Progenitor cell of endocrine pancreas (in vitro differentiated cells): Measurements from ENCODE around the gene ABCC1. TPM values are rescaled to one million over a fixed set of nuclear protein-coding genes. Genes with fewer than 3 reads are reported as not detected.
"Not testable (repeated sequence)": the region's sequence is repeated elsewhere in the genome, so short reads cannot be mapped to it uniquely, and the experiment has no call there.

Source experiments
- DNase-seq: peaks from one replicate; pipeline ENCODE4 v3.0.0; 2021; ENCODE audit warnings: low spot score; ENCODE audit not compliant: unreplicated experiment
- H3K27ac Mint-ChIP-seq: 2 replicates; pipeline ENCODE4 v1.8.0; 2021; ENCODE audit warnings: mild to moderate bottlenecking, moderate library complexity, mixed read lengths
- H3K27me3 Mint-ChIP-seq: 2 replicates; pipeline ENCODE4 v1.8.0; 2021; ENCODE audit warnings: mixed read lengths
- H3K36me3 Mint-ChIP-seq: 2 replicates; pipeline ENCODE4 v1.8.0; 2022; ENCODE audit warnings: mixed read lengths; ENCODE audit not compliant: insufficient read depth
- H3K4me1 Mint-ChIP-seq: 2 replicates; pipeline ENCODE4 v1.8.0; 2021; ENCODE audit warnings: low read depth, mixed read lengths
- H3K4me3 Mint-ChIP-seq: 2 replicates; pipeline ENCODE4 v1.8.0; 2021; ENCODE audit warnings: low read depth, mild to moderate bottlenecking, moderate library complexity, mixed read lengths
- H3K9me3 Mint-ChIP-seq: 2 replicates; pipeline ENCODE4 v1.8.0; 2021; ENCODE audit warnings: low read depth, mixed read lengths
- CTCF ChIP-seq: fragments of 200-600 bp; sonication (generic); IDR thresholded peaks from one replicate; pipeline ENCODE4 v1.5.0; 2021; ENCODE audit warnings: antibody characterized with exemption, mild to moderate bottlenecking; ENCODE audit not compliant: unreplicated experiment
- total RNA-seq: library from RNA; stranded (reverse); gene quantifications from 2 replicates; pipeline ENCODE4 v1.2.1, GENCODE V29; 2021

Gene ABCC1
- total RNA-seq, 1 donor from 2014 or later, result 47.2 TPM

- no peak overlapping the region for H3K4me3 Mint-ChIP-seq
- no peaks in the 10 kb centered on the region for H3K4me1 Mint-ChIP-seq
- no peak for TF ChIP-seq CTCF
- H3K27ac Mint-ChIP-seq, result no peak overlapping the region
- H3K9me3 Mint-ChIP-seq, result peaks cover 4% of the 10 kb centered on the region
- H3K36me3 Mint-ChIP-seq, result no peaks in the 10 kb centered on the region
- DNase-seq, result no peak
- no peaks in the 10 kb centered on the region for H3K27me3 Mint-ChIP-seq
Observed at GRCh38 chr16:15933781-15934180, 15.6 kb upstream of the ABCC1 start.

- no peak for TF ChIP-seq CTCF
- Mint-ChIP-seq H3K4me3 (no peak overlapping the region), H3K27me3 (no peaks in the 10 kb centered on the region), H3K27ac (no peak overlapping the region), H3K4me1 (no peaks in the 10 kb centered on the region), H3K36me3 (no peaks in the 10 kb centered on the region), H3K9me3 (peaks cover 4% of the 10 kb centered on the region)
- DNase-seq, result no peak
Observed at GRCh38 chr16:15934991-15935390, 14.4 kb upstream of the ABCC1 start.

- not testable (repeated sequence) for H3K4me1 Mint-ChIP-seq, H3K9me3 Mint-ChIP-seq, DNase-seq, H3K27ac Mint-ChIP-seq, H3K4me3 Mint-ChIP-seq, H3K27me3 Mint-ChIP-seq, H3K36me3 Mint-ChIP-seq
Observed at GRCh38 chr16:15936809-15937208, 12.6 kb upstream of the ABCC1 start.

- Mint-ChIP-seq H3K27me3 (no peaks in the 10 kb centered on the region), H3K4me1 (peaks cover 2% of the 10 kb centered on the region), H3K9me3 (no peaks in the 10 kb centered on the region), H3K36me3 (no peaks in the 10 kb centered on the region), H3K27ac (no peak overlapping the region), H3K4me3 (no peak overlapping the region)
- no peak for TF ChIP-seq CTCF
- DNase-seq, result no peak
Observed at GRCh38 chr16:15942931-15943690, 6.3 kb upstream of the ABCC1 start.

- Mint-ChIP-seq H3K27ac (peak overlapping the region; percentile 87), H3K36me3 (no peaks in the 10 kb centered on the region), H3K4me1 (peaks cover 13% of the 10 kb centered on the region), H3K27me3 (no peaks in the 10 kb centered on the region), H3K4me3 (no peak overlapping the region), H3K9me3 (no peaks in the 10 kb centered on the region)
- no peak for TF ChIP-seq CTCF
- no peak for DNase-seq
Observed at GRCh38 chr16:15946257-15947044, 3.0 kb upstream of the ABCC1 start.
